ENCODE data around the gene TAS2R46.
"Not testable (repeated sequence)": the region's sequence is repeated elsewhere in the genome, so short reads cannot be mapped to it uniquely, and the experiment has no call there.

Gene TAS2R46, protein sequence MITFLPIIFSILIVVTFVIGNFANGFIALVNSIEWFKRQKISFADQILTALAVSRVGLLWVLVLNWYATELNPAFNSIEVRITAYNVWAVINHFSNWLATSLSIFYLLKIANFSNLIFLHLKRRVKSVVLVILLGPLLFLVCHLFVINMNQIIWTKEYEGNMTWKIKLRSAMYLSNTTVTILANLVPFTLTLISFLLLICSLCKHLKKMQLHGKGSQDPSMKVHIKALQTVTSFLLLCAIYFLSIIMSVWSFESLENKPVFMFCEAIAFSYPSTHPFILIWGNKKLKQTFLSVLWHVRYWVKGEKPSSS

GRCh38 chr12:11062194-11062593 is at the start of gene TAS2R46:
TSS of gene TAS2R46 (minus strand) at chr12:11062294. CDS start at chr12:11062294, 0 bp downstream.
- H3K4me3 ChIP-seq (ENCODE audit: low read depth in 1 of 2, low read length in 2 of 2); H3K27ac ChIP-seq (ENCODE audit: low read length); H3K27me3 ChIP-seq (ENCODE audit: low read depth, low read length); H3K36me3 ChIP-seq (ENCODE audit: control insufficient read depth in 1 of 2, insufficient read depth in 2 of 2, low read length in 2 of 2); H3K9me3 ChIP-seq (ENCODE audit: control insufficient read depth in 1 of 2, low read length in 2 of 2); H3K4me1 ChIP-seq (ENCODE audit: control insufficient read depth in 1 of 2, insufficient read depth in 2 of 2, low read length in 2 of 2): not testable (repeated sequence)

- peaks cover 0 to 15% of the 10 kb centered on the region in 2 donors for H3K36me3 ChIP-seq (ENCODE audit: control insufficient read depth in 1 of 2, insufficient read depth in 2 of 2, low read length in 2 of 2)
- H3K4me3 ChIP-seq (ENCODE audit: low read depth in 1 of 2, low read length in 2 of 2); H3K27ac ChIP-seq (ENCODE audit: low read length); H3K4me1 ChIP-seq (ENCODE audit: control insufficient read depth in 1 of 2, insufficient read depth in 2 of 2, low read length in 2 of 2); H3K9me3 ChIP-seq (ENCODE audit: control insufficient read depth in 1 of 2, low read length in 2 of 2); H3K27me3 ChIP-seq (ENCODE audit: low read depth, low read length): not testable (repeated sequence)
These were observed 49.1 kb upstream of the TAS2R46 start for GRCh38 chr12:11111213-11111612.

DNA sequence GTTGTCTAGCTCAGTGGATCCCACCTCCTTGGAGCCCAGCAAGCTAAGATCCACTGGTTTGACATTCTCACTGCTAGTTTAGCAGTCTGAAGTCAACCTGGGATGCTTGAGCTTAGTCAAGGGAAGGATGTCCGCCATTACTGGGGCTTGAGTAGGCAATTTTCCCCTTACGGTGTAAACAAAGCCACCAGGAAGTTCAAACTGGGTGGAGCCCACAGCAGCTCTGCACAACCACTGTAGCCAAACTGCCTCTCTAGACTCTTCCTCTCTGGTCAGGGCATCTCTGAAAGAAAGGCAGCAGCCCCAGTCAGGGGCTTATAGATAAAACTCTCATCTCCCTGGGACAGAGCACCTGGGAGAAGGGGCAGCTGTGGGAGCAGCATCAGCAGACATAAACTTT is 46.8 kb upstream of the TAS2R46 start:
- no peak overlapping the region for H3K4me3 ChIP-seq (ENCODE audit: low read depth in 1 of 2, low read length in 2 of 2)
- H3K27ac ChIP-seq (ENCODE audit: low read length): no peak overlapping the region
- H3K36me3 ChIP-seq (ENCODE audit: control insufficient read depth in 1 of 2, insufficient read depth in 2 of 2, low read length in 2 of 2): peaks cover 0 to 15% of the 10 kb centered on the region in 2 donors
- peaks cover 0 to 8% of the 10 kb centered on the region in 2 donors for H3K9me3 ChIP-seq (ENCODE audit: control insufficient read depth in 1 of 2, low read length in 2 of 2)
- H3K4me1 ChIP-seq (ENCODE audit: control insufficient read depth in 1 of 2, insufficient read depth in 2 of 2, low read length in 2 of 2): no peaks in the 10 kb centered on the region
- H3K27me3 ChIP-seq (ENCODE audit: low read depth, low read length): no peaks in the 10 kb centered on the region

GRCh38 chr12:11107719-11108118 is 45.6 kb upstream of the TAS2R46 start:
- no peaks in the 10 kb centered on the region for H3K27me3 ChIP-seq (ENCODE audit: low read depth, low read length)
- peaks cover 0 to 8% of the 10 kb centered on the region in 2 donors for H3K9me3 ChIP-seq (ENCODE audit: control insufficient read depth in 1 of 2, low read length in 2 of 2)
- no peak overlapping the region for H3K27ac ChIP-seq (ENCODE audit: low read length)
- no peak overlapping the region for H3K4me3 ChIP-seq (ENCODE audit: low read depth in 1 of 2, low read length in 2 of 2)
- H3K36me3 ChIP-seq (ENCODE audit: control insufficient read depth in 1 of 2, insufficient read depth in 2 of 2, low read length in 2 of 2): peaks cover 0 to 15% of the 10 kb centered on the region in 2 donors
- H3K4me1 ChIP-seq (ENCODE audit: control insufficient read depth in 1 of 2, insufficient read depth in 2 of 2, low read length in 2 of 2): no peaks in the 10 kb centered on the region

GRCh38 chr12:11106288-11106687 is 44.2 kb upstream of the TAS2R46 start:
- H3K36me3 ChIP-seq (ENCODE audit: control insufficient read depth in 1 of 2, insufficient read depth in 2 of 2, low read length in 2 of 2): peaks cover 0 to 15% of the 10 kb centered on the region in 2 donors
- H3K27ac ChIP-seq (ENCODE audit: low read length): no peak overlapping the region
- H3K9me3 ChIP-seq (ENCODE audit: control insufficient read depth in 1 of 2, low read length in 2 of 2): peaks cover 0 to 4% of the 10 kb centered on the region in 2 donors
- H3K4me3 ChIP-seq (ENCODE audit: low read depth in 1 of 2, low read length in 2 of 2): no peak overlapping the region
- H3K27me3 ChIP-seq (ENCODE audit: low read depth, low read length): no peaks in the 10 kb centered on the region
- no peaks in the 10 kb centered on the region for H3K4me1 ChIP-seq (ENCODE audit: control insufficient read depth in 1 of 2, insufficient read depth in 2 of 2, low read length in 2 of 2)

DNA sequence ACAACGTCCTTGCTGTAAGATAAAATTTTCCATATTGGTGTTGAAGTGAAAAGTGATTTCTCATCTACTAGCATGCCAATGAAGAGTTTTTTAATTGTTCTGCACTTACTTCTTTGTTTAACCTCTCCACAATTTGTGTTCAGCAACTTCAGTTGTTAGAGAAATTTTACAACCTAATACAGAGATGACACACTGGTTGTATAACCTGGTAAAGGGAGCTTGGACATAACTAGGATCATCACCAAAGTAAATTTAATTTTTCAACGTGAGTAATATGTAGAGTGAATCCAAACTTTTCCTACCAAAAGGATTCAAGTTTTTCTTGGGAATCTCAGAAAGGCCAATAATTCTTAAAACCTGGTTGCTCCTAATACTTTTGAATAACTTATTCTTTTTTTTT is 43.5 kb upstream of the TAS2R46 start:
- H3K27ac ChIP-seq (ENCODE audit: low read length): no peak overlapping the region
- H3K36me3 ChIP-seq (ENCODE audit: control insufficient read depth in 1 of 2, insufficient read depth in 2 of 2, low read length in 2 of 2): peaks cover 0 to 19% of the 10 kb centered on the region in 2 donors
- no peaks in the 10 kb centered on the region for H3K27me3 ChIP-seq (ENCODE audit: low read depth, low read length)
- no peaks in the 10 kb centered on the region for H3K4me1 ChIP-seq (ENCODE audit: control insufficient read depth in 1 of 2, insufficient read depth in 2 of 2, low read length in 2 of 2)
- no peak overlapping the region for H3K4me3 ChIP-seq (ENCODE audit: low read depth in 1 of 2, low read length in 2 of 2)
- H3K9me3 ChIP-seq (ENCODE audit: control insufficient read depth in 1 of 2, low read length in 2 of 2): peaks cover 0 to 3% of the 10 kb centered on the region in 2 donors

- not testable (repeated sequence) for H3K27me3 ChIP-seq (ENCODE audit: low read depth, low read length); H3K4me1 ChIP-seq (ENCODE audit: control insufficient read depth in 1 of 2, insufficient read depth in 2 of 2, low read length in 2 of 2); H3K9me3 ChIP-seq (ENCODE audit: control insufficient read depth in 1 of 2, low read length in 2 of 2); H3K4me3 ChIP-seq (ENCODE audit: low read depth in 1 of 2, low read length in 2 of 2); H3K27ac ChIP-seq (ENCODE audit: low read length); H3K36me3 ChIP-seq (ENCODE audit: control insufficient read depth in 1 of 2, insufficient read depth in 2 of 2, low read length in 2 of 2)
These were observed 32.8 kb upstream of the TAS2R46 start for GRCh38 chr12:11094910-11095309.

DNA sequence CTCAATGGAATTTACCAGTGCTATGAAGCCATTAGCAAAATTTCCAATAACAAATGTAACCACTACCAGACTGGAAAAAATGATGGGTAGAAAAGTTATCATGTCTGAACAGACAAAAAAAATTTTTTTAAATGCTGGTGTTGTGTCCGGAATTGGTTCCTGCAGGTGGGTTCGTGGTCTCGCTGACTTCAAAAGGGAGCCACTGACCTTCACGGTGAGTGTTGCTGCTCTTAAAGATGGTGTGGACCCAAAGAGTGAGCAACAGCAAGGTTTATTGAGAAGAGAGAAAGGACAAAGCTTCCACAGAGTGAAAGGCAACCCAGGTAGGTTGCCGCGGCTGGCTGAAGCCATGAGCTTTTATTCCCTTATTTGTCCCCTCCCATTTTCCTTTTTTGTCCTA is 30.0 kb upstream of the TAS2R46 start, which contains the start of gene TAS2R43:
Gene TAS2R43, minus strand, starts transcription at position 186 of the 400 bp plus-strand sequence. Its CDS starts 84 bp downstream, at position 102.
- no peak within 1 kb of the TSS for H3K27ac ChIP-seq (ENCODE audit: low read length)
- H3K4me1 ChIP-seq (ENCODE audit: control insufficient read depth in 1 of 2, insufficient read depth in 2 of 2, low read length in 2 of 2): no peaks in the 10 kb centered on the region
- H3K4me3 ChIP-seq (ENCODE audit: low read depth in 1 of 2, low read length in 2 of 2): no peak within 1 kb of the TSS
- no peaks in the 10 kb centered on the region for H3K9me3 ChIP-seq (ENCODE audit: control insufficient read depth in 1 of 2, low read length in 2 of 2)
- no peaks in the 10 kb centered on the region for H3K36me3 ChIP-seq (ENCODE audit: control insufficient read depth in 1 of 2, insufficient read depth in 2 of 2, low read length in 2 of 2)
- H3K27me3 ChIP-seq (ENCODE audit: low read depth, low read length): no peaks in the 10 kb centered on the region

DNA sequence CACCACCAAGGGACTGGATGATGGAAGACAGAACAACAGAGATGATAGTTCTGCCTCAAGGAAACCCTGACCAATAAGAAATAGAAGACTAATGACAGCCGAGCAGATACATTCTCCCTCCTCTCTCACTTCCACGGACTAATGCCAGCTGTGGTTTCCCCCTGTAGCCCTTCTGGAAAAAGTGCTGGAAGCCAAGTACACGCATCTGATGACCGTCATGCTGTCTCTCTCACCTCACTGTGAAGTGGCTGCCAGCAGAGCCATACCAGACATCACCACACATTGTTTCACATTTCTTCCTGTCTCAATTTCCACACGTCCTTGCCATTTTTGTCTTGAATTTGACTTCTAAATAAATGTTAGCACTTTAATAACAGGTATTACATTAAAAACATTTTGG is 27.2 kb upstream of the TAS2R46 start:
- no peaks in the 10 kb centered on the region for H3K36me3 ChIP-seq (ENCODE audit: control insufficient read depth in 1 of 2, insufficient read depth in 2 of 2, low read length in 2 of 2)
- H3K9me3 ChIP-seq (ENCODE audit: control insufficient read depth in 1 of 2, low read length in 2 of 2): peaks cover 0 to under 1% of the 10 kb centered on the region in 2 donors
- no peak overlapping the region for H3K4me3 ChIP-seq (ENCODE audit: low read depth in 1 of 2, low read length in 2 of 2)
- no peak overlapping the region for H3K27ac ChIP-seq (ENCODE audit: low read length)
- no peaks in the 10 kb centered on the region for H3K4me1 ChIP-seq (ENCODE audit: control insufficient read depth in 1 of 2, insufficient read depth in 2 of 2, low read length in 2 of 2)
- H3K27me3 ChIP-seq (ENCODE audit: low read depth, low read length): no peaks in the 10 kb centered on the region

DNA sequence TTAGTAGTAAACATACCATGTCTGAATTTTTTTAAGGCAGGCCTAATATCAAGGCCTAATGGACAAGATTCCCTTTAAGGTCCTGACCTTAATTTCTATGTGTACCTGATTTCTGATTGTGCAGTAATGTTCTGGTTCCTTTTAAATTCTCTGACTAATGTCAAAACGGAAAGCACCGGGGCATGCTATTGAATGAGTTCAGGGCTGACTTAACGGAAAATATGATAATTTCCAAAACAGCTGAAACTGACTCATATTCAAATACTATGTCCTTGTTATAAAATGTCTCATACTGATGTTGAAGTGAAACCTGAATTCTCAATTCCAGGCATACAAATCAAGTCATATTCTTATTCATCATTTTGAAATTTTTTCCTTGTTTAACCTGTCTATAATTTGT is 23.3 kb upstream of the TAS2R46 start:
- Histone ChIP-seq H3K27ac (ENCODE audit: low read length) (no peak overlapping the region), H3K27me3 (ENCODE audit: low read depth, low read length) (no peaks in the 10 kb centered on the region)

GRCh38 chr12:11081987-11082386 is 19.9 kb upstream of the TAS2R46 start:
- no peak overlapping the region for H3K27ac ChIP-seq (ENCODE audit: low read length)
- H3K4me1 ChIP-seq (ENCODE audit: control insufficient read depth in 1 of 2, insufficient read depth in 2 of 2, low read length in 2 of 2): no peaks in the 10 kb centered on the region
- peaks cover 10 to 11% of the 10 kb centered on the region in 2 donors for H3K9me3 ChIP-seq (ENCODE audit: control insufficient read depth in 1 of 2, low read length in 2 of 2)
- H3K27me3 ChIP-seq (ENCODE audit: low read depth, low read length): no peaks in the 10 kb centered on the region
- no peak overlapping the region for H3K4me3 ChIP-seq (ENCODE audit: low read depth in 1 of 2, low read length in 2 of 2)
- no peaks in the 10 kb centered on the region for H3K36me3 ChIP-seq (ENCODE audit: control insufficient read depth in 1 of 2, insufficient read depth in 2 of 2, low read length in 2 of 2)

More for the DNA sequence above, 23.3 kb upstream of the TAS2R46 start:
- Histone ChIP-seq H3K4me3 (ENCODE audit: low read depth in 1 of 2, low read length in 2 of 2) (no peak overlapping the region), H3K9me3 (ENCODE audit: control insufficient read depth in 1 of 2, low read length in 2 of 2) (peaks cover 10 to 11% of the 10 kb centered on the region in 2 donors), H3K36me3 (ENCODE audit: control insufficient read depth in 1 of 2, insufficient read depth in 2 of 2, low read length in 2 of 2) (no peaks in the 10 kb centered on the region), H3K4me1 (ENCODE audit: control insufficient read depth in 1 of 2, insufficient read depth in 2 of 2, low read length in 2 of 2) (no peaks in the 10 kb centered on the region)

GRCh38 chr12:11078246-11078645 is 16.2 kb upstream of the TAS2R46 start:
- Histone ChIP-seq H3K9me3 (ENCODE audit: control insufficient read depth in 1 of 2, low read length in 2 of 2) (peaks cover 8 to 11% of the 10 kb centered on the region in 2 donors), H3K27me3 (ENCODE audit: low read depth, low read length) (no peaks in the 10 kb centered on the region), H3K4me1 (ENCODE audit: control insufficient read depth in 1 of 2, insufficient read depth in 2 of 2, low read length in 2 of 2) (no peaks in the 10 kb centered on the region), H3K36me3 (ENCODE audit: control insufficient read depth in 1 of 2, insufficient read depth in 2 of 2, low read length in 2 of 2) (no peaks in the 10 kb centered on the region), H3K27ac (ENCODE audit: low read length) (no peak overlapping the region), H3K4me3 (ENCODE audit: low read depth in 1 of 2, low read length in 2 of 2) (no peak overlapping the region)
